NCI-H2227 (cell line): ENCODE data around the gene MACC1.
A peak's percentile ranks its signal among the peaks of the same experiment; 100 is the strongest.

ENCODE experiments used
- DNase-seq: peaks from one replicate; lab custom pipeline; 2025; ENCODE audit not compliant: unreplicated experiment; lab: John Stamatoyannopoulos, UW

MACC1 gene, protein sequence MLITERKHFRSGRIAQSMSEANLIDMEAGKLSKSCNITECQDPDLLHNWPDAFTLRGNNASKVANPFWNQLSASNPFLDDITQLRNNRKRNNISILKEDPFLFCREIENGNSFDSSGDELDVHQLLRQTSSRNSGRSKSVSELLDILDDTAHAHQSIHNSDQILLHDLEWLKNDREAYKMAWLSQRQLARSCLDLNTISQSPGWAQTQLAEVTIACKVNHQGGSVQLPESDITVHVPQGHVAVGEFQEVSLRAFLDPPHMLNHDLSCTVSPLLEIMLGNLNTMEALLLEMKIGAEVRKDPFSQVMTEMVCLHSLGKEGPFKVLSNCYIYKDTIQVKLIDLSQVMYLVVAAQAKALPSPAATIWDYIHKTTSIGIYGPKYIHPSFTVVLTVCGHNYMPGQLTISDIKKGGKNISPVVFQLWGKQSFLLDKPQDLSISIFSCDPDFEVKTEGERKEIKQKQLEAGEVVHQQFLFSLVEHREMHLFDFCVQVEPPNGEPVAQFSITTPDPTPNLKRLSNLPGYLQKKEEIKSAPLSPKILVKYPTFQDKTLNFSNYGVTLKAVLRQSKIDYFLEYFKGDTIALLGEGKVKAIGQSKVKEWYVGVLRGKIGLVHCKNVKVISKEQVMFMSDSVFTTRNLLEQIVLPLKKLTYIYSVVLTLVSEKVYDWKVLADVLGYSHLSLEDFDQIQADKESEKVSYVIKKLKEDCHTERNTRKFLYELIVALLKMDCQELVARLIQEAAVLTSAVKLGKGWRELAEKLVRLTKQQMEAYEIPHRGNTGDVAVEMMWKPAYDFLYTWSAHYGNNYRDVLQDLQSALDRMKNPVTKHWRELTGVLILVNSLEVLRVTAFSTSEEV

DNA sequence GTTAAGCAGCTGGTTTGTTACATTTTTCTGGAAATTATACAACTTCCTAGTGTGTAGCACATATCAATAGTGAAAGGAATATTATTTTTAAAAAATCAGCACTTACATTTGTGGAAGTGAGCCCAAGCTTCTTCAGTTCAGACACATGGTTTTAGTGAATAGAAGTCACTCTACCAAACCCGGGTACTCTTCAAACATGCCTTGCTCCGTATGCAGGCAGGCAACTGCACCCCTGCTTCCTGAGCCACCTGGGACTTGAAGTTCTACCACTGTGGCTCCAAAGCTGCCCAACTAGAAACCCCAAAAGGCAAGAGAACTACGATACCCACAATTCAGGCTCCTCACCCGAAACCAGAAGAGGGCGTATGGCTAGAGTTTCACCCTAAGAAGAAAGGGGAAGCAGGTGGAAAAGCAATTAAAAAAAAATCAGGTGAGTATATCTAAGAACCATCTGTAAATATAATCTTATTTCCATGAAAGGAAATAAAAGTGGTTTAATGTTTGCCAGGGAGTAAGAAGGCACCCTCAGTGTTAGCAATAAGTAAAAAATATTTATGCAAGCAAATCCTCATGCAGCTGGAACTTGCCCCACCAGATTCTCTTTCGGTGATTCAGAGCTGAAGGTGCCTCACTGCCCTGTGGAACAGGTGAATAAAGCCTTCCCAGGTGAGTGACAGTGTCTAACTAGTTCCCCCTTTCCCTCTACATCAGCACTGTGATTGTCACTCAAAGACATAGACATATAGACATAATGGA, at the start of gene MACC1:
MACC1 (minus strand) TSS at position 192 of the 756 bp plus-strand sequence. CDS start 55,522 bp downstream, outside the sequence.
- no peak for DNase-seq

DNA sequence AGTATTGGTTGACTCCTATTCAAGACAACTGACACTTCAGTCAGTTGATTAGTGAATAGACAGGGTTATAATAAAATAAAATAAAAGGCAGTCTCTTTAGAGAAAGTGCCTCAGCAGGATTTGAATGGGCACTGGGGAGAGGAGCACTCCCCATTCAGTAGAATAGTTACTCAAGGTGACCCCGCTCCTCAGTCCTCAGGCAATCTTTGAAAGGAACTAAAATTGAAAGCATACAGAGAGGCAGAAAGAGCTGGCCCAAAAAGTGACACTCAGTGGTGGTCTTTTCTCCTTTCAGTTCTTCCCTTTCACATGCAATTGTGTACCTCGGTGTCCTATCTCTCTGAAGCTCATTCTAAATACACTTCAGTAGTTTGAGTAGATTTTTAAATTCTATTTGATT, 47.4 kb upstream of the MACC1 start:
- DNase-seq: peak; percentile 58

DNA sequence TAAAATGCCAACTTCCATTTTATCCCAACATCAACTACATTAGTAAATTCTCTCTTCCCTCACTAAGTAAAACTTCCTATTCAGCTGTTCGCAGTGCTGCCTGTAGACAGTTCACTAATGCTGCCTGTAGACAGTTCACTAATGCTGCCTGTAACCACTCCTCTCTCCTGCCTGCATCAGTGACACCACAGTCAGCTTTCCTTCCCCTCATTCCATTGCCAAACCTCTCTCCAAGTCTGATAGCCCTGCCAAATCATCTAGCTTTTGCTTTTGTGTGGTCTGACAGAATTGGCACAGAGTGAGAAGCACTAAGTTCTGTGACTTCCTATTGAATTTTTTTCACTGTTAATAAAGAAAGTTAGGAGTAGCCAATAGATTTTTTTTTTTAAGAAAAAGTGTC, 43.0 kb upstream of the MACC1 start:
- no peak for DNase-seq

DNA sequence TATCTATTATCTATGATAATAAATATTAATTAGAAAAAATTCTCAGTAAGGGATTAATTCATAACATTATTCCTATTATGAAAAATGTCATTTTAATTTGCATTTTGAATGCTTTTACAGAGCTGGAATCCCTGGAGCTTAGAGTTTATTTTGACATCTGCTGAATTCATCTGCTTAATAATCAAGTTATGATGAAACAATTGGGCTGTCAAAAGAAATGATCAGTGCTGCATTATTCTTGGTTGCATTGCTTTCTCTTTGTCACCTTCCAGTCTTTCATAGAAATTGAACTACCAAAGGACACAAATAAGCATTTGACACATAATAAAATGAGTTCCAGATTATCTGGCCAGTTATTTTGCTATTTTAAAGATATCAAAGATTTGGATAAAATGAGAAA, 40.0 kb upstream of the MACC1 start:
- DNase-seq: no peak

DNA sequence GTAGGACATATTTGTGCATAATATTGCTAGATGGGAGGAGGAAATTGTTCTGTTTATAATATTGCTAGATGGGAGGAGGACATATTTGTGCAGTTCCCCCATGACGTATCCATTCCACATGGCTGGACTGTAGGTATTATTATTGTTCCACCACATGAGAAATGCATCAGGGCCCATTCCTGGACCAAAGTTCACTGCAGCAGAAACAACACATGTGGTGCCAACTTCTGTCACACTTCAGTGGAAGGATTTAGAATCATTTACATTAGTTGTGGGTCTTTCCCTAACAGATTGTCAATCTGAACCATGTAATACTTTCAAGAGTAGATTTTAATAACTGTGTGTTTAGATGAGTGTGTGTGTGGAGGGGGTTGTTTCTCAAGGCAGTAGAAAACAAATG, 32.7 kb upstream of the MACC1 start:
- no peak for DNase-seq

DNA sequence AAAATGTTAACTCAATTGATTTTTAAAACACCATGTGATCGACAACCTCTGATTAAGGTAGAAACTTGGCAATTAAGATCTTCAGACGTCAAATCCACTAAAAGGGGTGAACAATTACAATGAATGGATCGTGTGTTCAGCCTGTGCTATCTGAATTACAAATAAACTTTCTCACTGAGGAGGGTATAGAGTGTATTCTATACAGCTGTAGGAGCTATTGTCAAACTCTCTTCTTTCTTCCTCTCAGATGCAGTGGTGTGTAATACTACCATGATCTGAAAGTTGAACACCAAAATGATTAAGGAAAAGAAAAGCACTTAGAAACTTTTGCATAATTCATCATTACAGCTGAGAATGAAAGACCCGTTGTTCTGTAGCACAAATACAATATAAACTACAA, 32.2 kb upstream of the MACC1 start:
- no peak for DNase-seq

DNA sequence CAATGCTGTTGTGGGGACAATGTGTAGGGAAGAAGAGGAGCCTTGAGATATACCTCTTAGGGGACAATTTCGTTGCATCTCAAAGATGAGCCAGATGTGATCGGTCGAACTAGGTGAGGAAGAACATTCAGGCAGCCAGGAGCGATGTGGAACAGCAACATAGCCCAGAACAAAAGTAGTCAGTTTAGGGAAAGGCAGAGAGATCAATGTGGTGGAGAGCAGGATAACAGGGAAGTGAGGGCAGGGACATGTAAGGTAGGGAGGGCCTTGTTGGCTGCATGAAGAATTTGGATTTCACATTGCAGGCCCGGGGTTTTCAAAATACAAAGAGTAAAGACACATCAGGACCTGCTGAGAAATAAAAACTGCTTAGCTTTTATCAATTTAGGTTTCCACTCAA, 29.1 kb upstream of the MACC1 start:
- no peak for DNase-seq

DNA sequence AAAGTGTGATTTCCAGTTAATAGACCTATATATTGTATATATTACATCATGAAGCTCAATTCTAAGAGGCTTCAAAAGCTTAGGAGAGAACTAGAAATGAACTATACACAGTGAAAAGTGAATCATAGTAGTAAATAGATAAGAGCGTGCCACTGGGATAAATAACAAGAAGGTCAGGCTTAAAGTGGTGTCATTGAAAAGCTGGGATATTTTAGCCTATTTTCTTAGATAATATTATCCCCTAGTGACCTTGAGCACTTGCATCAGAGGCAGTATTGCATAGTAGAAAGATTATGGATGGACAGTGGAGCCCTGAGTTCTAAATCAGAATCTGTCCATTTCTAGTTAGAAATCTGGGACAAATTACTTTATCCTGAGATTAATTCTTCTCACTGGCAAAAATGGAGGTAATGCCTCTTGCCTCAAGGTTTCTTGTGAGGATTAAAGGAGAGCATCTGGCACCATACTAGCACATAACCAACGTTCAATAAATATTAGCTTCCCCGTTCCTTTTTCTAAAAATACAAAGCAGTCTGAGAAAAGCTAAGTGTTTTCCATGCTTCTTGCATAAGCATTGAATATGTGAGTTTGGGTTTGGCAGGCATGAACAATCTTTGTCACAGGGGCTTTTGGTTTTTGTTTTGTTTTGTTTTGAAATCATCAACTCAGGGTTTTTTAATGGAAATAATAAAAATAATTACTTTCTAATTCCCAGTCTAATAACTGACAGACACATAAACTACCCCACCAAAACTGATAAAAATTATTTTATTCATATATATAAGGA, 27.3 kb upstream of the MACC1 start:
- DNase-seq: no peak

DNA sequence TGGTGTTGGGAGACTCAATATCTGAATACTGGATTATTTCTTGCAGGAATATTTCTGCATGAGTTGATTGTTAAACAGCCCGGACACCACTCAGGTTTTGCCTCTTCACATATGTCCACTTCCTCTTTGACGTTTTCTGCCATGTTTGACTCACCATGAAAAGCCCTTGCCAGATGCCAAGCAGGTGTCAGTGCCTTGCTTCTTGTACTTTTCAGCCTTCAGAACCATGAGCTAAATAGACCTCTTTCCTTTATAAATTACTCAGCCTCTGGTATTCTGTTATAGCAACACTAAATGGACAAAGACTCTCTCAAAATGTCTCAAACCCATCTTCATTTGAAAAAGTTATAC, 24.7 kb upstream of the MACC1 start:
- DNase-seq: no peak

DNA sequence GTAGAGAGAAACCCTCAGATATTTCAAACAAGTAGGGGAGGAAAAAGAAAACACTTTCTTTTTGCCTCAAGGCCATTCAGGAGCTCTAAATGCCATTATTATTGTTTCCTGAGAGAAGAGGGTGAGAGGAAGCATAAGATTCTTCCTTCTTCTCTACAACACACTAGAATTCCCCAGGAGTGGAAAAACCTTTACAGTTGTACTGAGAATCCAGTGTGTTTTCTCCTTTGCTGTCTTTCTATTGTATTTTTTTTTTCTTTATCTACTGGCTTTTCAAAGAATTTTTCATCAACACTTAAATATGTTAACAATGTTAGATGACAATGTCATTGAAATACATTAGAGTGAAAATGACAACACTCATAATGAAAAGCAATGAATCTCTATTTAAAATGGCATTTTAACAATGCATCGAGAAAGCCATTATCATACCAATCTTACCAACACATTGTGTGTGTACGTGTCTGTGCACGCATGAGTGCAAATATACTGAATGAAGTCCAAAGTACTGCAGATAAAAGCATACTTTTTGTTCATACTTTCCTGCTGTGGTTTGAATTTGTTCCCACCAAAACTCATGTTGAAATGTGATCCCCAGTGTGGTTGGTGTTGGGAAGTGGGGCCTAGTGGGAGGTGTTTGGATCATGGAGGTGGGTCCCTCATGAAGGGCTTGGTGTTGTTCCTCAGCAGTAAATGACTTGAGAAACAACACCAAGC, 24.2 kb upstream of the MACC1 start:
- DNase-seq: no peak

DNA sequence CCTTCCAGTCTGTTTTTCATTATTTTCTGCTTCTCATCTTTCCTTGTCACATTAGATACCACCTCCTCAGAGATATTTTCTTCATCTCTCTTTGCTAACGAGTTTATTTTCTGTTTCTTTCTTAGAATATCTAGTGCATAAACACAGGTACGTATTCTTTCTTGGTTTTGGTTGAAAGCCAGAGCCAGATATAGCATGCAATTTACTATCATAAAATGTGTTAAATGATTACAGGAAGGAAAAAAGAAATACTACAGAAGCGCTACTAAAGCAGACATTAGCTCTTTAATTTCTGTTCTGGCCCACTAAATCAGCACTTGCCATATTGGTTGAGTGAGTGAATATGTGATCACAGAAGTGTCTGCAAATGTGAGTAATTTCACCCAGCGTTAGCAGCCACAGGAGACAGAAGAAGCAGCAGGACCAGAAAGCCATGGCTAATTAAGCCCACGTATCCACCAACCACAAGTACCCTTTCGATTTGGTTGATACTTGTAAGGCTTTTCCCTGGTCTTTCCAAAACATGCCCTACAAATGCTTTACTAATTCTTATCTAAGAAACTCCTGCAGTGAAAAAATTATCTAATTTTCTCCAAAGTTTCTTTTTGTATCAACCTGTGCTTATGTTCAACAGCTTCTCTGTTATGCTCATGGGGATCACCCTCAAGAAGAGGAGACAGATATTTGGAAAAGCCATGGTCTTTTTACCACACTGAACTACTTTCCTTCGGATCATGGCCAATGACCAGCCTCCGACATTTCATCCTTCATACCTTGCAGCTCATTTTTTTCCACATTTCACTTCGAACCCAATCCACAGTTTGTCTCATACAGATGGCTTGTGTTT, 23.1 kb upstream of the MACC1 start:
- no peak for DNase-seq

DNA sequence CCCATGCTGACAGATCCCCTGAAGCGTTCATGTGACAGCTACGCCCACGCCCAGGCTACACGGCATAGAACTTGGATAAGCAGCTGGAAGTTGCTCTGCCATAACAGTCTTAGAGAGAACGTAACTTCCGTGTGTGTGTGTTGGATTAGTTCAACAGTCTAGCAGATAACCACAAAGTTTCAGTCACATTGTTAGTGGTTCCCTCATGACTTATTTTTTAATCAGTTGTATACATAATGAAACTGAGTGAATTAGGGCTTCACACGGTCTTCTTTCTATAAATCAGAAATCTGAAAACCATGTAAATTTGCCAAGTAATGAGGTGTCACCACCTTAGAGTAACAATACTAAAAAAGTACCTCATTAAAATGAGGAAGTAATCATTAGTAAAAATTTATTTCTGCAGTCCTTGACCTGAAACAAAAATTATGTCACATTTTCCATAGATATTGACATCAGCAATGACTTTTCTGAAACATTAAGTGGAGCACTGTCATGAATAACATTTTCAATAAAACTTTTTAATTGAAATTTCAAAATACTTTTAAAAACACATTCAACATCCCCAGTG, 21.7 kb upstream of the MACC1 start:
- no peak for DNase-seq

DNA sequence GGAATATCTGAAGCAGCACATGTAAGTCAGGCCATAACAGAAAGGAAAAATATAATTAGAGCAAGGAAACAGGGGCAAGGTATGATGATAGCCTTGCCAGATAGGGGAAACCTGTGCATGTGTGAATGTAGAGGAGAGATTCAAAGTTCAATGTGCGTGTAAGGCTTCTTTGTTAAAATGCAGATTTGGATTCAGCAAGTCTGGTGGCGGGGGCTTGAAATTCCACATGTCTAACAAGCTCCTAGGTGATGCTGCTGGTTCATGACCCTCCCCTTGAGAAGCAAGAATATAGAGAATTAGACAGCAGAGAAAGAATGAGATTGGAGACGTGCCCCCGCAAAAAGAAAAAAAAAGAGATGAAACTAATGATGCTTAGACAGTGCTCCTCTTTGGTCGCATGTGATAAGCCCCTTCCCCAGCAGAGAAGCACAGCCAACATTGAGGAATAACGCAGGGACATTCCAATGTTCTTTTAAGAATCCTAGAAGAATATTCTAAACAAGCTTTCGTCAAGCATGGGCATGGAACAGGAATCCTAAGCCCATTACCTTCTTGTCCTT, 21.1 kb upstream of the MACC1 start:
- no peak for DNase-seq

DNA sequence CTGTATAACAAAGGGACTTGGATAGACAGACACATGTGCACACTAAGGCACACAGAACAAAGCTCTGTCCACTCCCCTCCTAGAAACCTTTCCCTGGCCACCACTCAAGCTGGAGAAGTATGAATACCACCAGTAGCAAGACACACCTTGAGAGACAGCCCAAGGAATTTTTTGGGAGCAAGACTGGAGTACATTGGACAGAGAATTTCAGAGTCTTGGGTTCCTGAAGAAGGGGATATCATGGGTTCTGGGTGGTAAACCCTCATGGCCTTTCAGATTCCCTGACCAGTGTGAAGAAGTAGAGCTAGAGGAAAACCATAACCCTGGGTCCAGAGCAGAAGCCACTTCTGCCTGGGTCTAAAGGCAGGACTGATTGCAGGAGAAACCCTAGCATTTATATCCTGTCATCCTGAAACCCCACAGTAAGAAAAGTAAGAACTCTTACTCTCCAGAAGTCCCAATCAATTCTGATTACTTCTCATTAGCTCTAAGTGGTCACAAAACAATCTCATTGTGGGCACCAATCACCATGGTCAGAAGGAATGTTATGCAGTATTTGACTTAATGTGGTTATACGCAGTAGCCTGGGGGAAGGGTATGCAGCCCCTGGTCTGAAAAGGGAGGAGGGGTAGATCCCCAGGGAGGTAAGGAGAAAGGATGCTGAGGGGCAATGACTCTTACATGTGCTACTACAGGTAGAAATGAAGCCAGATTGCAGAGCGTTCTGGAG, 20.4 kb upstream of the MACC1 start:
- no peak for DNase-seq

DNA sequence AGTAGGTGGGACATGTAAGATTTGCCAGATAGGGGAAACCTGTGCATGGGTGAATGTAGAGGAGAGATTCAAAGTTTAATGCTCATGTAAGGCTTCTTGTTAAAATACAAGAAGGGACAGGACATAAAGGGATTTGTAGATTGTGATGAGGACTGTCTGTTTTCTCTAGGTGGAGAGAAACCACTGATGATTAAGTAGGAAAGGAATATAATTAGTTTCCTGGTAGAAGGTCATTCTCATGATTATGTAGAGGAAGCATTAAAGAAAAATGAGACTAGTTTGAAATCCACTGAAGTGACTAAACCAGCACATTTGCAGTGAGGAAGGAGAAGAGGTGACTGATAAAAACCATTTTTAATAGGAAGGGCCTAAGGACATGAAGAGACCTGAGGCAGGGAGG, 19.6 kb upstream of the MACC1 start:
- DNase-seq: no peak

DNA sequence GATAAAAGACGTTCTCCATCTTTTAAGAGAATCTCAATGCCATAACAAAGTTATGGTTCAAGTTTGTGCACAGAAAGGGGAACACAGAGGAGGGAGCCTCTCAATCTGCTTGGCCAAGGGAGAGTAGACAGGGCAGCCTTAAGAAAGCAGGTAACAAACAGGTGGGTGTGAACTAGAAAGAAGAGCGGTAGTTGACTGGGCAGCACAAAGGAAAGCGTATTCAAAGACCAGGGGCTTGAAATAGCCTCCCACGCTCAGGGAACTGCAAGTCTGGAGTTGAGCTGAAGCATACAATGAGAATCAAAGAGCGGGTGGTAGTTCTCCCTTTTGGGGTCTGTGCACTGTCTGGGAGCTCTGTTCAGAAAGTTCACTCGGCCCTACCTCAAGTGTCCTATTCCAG, 18.9 kb upstream of the MACC1 start:
- no peak for DNase-seq

DNA sequence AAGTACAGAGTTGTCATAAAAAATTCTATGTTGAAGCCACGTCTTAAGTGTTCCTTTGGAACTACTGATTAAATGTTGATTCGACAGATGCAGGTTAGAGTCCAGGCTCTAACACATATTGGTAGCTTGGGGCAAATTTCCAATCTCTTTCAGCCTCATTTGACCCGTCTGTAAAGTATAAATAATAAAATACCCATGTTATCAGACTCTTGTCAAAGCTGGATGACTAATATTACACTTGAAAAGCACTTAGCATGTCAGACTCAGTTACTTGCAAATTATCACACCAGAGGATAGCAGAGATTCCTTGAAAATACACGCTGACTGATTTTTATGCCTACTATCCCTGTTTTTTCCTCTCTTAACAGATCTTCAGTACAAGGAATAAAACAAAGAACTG, 18.1 kb upstream of the MACC1 start:
- no peak for DNase-seq

DNA sequence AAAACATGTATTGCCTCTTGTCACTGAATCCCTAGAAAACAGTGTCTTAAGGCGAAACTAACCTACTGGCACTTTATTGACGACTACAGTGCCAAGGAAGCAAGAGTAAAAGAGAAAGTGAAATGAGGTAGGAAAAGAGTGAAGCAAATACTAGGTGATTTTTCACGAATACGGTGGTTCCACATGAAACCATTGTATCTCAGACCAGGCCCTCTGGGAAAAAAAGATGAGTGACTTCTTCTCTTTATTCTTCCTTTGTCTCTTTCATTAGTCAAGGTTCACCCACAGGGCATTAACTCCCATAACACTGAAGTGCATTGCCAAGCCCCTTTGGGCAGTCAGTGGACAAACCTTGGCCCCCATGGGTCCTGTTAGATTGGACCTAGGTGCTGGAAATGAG, 16.2 kb upstream of the MACC1 start:
- DNase-seq: no peak
